Measurements from ENCODE around the gene NYNRIN.

DNA sequence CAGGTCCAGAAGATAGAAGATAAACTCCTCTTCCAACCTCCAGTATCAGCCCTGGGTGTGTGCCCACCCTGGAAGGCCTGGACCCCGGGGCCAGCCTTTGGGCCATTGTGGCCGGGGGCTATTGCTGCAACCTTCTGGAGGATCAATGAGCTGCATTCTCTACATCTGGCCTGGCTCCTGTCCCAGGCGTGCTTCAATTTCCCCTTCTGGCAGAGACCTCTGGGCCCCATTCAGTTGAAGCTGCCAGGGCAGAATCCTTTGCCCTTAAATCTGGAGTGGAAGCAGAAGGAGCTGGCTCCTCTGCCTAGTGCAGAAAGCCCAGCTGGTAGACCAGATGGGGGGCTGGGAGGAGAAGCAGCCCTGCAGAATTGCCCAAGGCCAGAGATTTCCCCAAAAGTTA, 10.0 kb downstream of the NYNRIN start:
- TF ChIP-seq EZH2 (IDR thresholded peaks at IDR 0.05) (no peak), EZH2phosphoT487 (IDR thresholded peaks at IDR 0.05) (no peak)
- TF ChIP-seq, protein P1, sequence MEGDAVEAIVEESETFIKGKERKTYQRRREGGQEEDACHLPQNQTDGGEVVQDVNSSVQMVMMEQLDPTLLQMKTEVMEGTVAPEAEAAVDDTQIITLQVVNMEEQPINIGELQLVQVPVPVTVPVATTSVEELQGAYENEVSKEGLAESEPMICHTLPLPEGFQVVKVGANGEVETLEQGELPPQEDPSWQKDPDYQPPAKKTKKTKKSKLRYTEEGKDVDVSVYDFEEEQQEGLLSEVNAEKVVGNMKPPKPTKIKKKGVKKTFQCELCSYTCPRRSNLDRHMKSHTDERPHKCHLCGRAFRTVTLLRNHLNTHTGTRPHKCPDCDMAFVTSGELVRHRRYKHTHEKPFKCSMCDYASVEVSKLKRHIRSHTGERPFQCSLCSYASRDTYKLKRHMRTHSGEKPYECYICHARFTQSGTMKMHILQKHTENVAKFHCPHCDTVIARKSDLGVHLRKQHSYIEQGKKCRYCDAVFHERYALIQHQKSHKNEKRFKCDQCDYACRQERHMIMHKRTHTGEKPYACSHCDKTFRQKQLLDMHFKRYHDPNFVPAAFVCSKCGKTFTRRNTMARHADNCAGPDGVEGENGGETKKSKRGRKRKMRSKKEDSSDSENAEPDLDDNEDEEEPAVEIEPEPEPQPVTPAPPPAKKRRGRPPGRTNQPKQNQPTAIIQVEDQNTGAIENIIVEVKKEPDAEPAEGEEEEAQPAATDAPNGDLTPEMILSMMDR (IDR thresholded peaks at IDR 0.05), result no peak
